ENCODE measurements around the gene HIP1R.
A peak's percentile ranks its signal among the peaks of the same experiment; 100 is the strongest.
"Not testable (repeated sequence)": the region's sequence is repeated elsewhere in the genome, so short reads cannot be mapped to it uniquely, and the experiment has no call there.

HIP1R gene

DNA sequence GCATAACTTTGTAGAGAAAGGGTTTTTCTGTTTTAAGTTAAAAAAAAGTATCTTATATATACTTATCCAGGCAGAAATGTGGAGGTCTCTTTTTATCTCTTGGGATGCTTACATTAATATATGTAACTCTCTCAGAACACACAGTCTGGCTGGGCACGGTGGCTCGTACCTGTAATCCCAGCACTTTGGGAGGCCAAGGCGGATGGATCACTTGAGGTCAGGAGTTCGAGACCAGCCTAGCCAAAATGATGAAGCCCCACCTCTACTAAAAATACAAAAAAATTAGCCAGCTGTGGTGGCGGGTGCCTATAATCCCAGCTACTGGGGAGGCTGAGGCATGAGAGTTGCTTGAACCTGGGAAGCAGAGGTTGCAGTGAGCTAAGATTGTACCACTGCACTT, 41.0 kb downstream of the HIP1R start:
- DNase-seq (ENCODE audit: low spot score): not testable (repeated sequence)

DNA sequence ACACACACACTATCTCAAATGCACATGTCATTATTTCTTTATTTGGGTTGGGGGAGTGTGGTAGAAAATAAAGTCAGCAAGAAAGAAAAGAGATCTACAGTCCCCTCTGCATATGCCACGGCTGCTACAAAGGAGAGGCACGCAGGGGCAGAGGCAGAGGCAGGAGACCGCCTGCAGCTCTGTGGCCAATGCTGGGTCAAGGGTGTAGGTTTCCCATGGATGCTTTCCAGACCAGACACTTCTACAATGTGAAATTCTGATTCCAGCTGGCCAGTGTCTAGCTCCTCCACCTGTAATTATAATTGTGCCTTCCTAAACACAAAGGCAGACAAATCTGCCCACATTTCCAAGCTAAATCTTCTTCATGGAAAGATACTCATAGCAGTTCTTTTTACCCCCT, 41.5 kb downstream of the HIP1R start:
- DNase-seq (ENCODE audit: low spot score): no peak

DNA sequence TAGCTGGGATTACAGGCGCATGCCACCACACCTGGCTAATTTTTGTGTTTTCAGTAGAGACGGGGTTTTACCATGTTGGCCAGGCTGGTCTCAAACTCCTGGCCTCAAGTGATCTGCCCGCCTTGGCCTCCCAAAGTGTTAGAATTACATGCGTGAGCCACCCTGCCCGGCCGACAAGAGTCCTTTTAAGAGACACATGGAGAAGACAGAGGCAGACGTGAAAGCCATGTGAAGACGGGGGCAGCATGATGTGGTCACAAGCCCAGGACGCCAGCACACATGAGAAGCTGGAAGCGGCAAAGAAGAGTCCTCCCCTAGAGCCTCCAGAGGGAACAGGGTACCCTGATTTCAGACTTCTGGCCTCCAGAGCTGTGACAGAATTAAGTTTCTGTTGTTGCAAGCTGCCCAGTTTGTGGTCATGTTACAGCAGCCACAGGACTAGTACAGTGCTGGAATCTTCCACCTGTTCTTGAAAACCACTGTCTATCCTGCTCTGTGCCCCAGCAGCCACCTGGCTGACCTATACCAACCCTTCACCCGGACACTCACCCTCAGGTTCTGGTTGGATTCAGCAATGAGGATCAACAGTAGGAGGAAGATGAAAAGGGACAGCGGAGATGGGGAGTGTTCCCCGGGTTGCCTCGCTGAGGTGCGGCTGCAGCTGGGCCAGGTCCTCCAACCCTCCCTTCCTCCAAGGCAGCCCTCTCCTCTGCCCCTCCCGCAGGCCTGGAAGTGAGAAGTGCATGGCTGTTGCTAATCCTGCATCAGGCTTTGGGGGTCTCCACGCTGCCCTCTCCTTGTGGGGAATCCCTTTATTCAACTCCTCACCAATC, 43.7 kb downstream of the HIP1R start:
- DNase-seq (ENCODE audit: low spot score): no peak

DNA sequence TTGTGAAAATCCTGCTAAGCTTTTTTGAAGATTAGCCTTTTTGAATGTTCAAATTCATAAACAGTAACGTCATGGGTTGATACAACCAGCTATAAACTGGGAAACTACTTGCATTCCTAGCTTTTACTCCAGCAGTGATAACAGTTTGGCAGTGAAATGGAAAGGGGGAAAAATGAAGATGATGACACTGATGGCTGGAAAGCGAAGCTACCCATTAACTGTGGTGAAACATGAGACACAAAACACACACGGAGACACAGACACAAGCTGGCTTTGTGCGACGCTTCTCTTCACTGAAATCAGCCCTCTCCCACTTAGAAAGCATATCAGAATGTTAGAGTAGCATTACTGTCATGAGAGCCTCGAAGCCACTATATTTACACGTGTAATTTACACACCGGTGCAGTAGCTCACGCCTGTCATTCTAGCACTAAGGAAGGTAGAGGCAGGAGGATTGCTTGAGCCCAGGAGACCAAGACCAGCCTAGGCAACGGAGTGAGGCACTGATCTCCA, 45.0 kb downstream of the HIP1R start:
- DNase-seq (ENCODE audit: low spot score): no peak

DNA sequence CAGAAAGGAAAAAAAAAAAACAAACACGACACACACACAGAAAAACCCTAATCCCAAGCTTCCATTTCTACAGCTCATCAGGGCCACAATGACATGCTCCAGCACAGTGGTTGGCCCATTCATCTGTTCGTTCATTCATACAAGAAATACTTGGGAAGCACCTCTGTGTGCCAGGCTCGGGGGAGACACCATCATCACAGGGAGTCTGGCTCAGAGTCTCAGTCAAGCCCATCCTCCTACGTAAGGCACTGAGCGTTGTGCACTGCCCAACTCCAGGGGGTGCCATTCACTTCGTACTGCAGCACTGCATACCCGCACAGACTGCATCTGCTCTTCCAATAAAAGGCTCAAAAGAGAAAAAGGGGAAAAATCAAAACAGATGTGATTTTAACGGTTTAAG, 45.4 kb downstream of the HIP1R start:
- no peak for DNase-seq (ENCODE audit: low spot score)

DNA sequence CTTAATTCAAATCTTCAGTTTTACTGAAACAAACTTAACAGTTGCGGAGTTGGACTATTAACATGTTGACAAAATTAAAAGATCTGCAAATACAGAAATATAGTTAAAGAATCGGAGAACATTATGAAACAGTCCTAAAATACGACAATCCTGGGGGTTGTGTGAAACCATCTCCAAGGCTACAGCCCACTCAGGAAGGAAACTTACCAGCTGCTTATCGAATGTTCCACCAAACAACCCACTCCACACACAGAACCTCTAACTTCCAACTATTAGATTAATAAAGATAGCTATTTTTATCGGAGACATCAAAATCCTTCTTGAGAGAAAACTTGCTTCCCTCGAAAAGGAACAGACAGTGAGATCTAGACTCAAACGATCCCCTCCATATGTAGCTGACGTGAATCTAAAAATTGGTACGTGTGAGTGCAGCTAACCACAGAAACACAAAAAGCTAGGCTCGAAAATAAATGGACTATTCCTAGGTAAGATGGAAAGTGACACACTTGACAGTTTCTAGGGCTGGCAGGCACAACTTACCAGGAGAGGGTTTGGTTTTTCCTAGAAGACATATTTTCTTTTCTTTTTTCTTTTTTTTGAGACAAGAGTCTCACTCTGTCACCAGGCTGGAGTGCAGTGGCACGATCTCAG, 47.8 kb downstream of the HIP1R start:
- DNase-seq (ENCODE audit: low spot score): no peak

DNA sequence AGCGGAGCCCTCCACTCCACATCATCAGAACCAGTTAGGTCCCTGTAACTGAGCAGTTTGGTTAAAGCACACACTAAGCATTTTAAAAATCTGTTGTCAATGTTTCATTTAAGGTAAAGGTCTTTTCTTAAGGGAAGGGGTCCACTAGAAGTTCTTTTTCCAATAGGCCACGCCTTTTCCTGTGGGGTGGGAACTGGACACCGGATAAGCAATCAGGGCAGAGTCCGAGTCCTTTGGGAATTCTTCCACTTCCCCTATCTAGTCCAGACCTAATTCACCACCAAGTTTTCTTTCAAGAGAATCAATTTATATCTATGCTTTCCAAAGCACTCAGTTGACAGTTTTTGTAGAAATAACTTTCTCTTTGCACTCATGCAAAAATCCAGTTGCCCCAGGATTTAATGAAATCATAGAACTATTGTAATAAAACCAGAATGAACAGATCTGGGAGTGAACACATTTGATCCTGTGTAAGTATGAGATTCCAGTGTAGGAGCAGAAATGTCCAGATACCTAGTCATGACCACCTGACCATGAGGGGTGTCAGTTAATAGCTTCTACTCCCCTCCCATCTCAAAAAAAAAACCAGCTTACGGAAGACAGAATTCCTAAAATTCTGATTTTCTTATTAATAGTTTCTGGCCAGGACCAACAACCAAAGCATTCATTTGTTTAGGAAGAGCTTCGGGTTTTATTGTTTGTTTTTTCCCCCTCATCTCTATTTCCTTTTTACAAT, 49.0 kb downstream of the HIP1R start:
- no peak for DNase-seq (ENCODE audit: low spot score)

DNA sequence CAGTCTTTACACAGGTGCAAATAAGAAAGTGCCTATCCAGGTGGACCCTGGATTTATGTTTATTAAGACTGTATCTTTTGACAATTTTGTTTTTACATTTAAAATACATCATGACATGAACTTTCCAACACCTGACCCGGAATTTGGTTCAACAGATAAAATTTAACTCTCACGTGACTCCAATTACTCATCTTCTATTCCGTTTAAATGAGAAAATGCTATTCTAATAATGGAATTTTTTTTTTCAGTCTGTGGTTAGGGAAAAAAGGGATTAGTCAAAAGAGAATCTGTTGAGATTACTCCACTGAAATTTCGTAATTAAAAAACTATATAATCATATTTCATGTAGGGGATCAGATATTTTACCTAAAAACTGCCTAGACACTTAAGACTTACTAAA, 49.6 kb downstream of the HIP1R start:
- no peak for DNase-seq (ENCODE audit: low spot score)

DNA sequence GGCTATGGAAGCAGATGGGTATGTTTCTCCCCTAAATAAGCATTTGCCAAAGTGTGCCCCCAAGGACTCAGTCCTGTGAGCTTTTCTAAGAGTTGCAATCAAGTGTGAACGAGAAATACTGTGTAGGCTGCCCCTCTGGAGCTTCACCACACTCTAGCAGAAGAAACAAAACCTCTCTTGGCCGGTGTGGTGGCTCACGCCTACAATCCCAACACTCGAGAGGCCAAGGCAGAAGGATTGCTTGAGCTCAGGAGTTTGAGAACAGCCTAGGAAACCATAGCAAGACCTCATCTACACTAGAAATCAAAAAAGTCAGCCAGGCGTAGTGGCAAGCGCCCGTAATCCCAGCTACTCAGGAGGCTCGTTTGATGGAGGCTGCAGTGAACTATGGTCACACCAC, 50.9 kb downstream of the HIP1R start:
- DNase-seq (ENCODE audit: low spot score): no peak

DNA sequence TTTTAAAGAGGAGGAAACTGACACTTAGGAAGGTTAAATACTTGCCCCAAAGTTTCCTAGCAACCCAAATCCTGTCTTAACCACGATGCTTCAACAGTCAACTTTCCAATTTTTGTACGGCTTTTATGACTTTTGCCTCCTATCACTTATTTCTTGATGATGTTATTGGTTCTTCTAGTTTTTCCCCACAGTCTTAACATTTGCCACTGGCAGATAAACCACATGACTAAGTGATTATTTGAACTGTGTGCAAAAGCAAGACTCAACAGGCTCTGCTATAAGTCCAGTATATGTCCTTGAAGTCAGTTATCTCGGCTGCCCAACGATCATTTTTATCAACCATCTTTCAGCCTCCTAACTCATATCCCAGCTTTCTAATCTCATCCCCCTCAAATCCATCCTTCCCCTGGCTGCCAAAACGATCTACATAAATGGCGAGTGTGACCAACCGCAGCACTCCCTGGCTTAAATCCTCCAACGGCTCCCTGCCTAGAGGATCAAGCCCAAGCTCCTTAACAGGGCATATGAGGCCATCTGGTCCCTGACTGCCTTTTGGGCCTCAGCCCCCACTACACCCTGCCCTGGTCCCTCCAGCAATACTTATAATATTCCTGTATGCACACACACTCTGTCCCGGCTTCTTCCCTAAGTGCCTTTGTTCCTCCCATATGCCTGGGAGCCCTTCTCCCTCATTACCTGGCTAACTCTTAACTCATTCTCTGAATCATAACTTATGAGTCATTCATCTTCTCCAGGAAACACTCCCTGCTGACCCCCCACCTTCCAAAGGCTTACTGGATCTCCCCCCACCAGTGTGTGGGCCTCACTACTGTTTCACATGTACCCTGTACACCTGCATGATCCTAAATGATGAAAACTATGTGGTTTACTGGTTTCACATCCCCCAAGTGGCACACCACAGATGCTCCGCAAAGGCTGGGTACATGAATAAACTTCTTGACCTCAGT, 51.9 kb downstream of the HIP1R start:
- DNase-seq (ENCODE audit: low spot score): no peak

DNA sequence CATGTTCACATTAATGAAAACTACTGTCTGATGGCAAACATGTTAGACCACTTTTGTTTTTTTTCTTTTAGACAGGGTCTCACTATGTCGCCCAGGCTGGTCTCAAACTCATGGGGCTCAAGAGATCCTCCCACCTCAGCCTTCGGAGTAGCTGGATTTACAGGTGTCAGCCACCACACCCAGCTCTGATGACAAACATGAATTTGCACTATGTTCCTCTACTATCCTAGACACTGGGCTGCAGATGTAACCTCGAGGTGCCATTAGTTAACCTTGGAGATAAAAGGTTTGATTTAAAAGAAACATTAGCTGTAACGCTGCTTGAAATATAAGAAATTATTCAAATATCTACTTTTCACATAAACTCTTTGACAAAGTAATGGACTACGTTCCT, 52.6 kb downstream of the HIP1R start:
- DNase-seq (ENCODE audit: low spot score): no peak

DNA sequence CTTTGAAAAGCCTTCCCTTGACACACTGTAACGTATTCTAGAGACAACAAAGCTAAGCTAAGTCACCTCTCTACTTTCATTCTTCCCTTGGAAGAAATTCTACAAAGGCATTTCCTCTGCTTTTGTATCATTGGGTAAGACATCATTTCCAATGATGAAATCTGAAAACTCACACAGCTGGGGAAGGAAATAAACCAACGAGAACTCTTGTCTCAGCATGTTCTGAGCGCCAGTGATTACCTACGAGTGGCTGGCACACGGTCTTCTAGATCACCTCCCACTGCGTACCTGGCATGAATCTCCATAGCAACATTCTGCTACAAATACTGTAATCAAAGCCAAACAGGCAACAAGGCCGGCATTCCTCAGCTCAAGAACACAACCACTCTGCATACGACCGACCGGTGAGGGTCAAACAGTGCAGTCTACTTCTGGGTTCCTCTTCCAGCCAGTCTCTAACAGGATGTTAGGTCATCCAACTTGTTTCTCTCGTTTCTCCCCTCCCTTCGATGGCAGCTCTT, 53.0 kb downstream of the HIP1R start:
- DNase-seq (ENCODE audit: low spot score): peak; percentile 15

DNA sequence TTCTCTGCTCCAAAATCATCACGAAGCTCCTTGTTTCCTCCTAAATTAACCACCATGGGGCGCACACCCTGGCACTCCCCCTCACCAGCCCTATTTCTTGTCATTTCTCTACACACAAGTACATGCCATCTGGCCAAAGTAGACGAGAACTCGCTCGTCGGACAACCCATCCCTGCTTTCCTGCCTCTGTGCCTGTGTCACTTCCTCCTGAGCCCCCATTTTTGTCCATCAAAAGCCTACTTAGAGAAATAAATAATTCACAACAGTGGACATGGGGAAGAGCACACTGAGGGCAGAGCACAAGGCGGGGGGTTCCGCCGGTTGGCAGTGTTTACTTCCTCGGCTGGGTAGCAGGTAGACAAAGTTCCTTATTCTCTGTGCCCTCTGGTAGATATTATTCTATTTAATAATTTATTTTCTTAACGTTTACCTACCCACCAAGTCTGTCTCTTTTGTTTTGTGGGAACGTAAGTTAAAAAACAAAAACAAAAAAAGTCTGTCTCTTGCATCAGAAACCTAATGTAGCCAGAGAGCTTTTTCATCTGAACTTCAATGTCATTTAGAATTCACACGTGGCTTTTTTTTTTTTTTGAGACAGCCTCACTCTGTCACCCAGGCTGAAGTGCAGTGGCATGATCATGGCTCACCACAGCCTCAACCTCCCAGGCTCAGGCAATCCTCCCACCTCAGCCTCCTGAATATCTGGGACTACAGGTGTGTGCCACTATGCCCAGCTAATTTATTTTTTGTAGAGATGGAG, 54.7 kb downstream of the HIP1R start:
- DNase-seq (ENCODE audit: low spot score): no peak

DNA sequence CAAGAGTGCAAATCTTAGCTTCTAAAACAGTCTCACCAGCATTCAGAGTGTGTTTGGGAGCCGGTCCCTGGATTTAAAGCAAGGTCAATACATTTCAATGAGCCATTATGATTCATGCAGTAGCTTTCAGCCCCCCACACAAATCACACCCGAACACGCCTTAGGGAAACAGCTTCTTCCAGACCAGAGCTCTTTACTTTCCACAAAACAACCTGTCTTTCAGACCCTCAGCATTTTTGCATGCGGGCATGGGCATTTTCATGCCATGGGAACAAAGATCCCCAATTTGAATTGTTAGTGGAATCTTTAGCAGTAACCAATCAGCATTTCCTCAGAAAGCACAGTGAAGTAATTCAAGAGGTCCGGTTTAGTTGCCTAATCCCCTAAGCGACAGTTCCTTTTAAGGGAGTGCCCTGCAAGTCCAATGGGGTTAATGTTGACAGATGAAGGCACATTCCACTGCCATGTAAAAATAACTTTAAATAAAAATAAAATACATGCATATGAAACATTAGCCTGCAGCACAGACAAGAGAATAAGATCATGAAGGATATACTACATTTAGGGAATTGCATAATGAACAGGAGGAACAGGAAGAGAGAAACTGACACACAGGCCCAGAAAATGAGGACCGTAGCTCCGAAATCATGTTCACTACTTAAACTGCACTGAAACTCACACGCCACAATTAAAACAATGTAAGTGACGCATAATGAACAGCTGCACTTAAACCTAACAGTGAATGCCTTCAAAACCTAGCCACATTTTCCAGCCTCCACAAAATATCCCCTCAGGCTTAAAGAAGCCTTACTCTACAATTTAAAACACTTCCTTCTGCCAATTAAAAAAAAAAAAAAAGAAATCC, 56.6 kb downstream of the HIP1R start:
- DNase-seq (ENCODE audit: low spot score): peak; percentile 46

DNA sequence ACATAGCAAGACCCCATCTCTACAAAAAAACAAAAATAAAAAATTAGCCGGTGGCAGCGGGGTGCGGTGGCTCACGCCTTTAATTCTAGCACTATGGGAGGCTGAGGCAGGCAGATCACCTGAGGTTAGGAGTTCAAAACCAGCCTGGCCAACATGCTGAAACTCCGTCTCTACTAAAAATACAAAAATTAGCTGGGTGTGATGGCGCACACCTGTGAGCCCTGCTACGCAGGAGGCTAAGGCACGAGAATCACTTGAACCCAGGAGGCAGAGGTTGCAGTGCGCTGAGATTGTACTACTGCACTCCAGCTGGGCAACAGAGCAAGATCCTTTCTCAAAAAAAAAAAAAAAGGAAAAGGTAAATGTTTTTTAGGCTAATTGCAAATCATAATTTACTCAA, 57.5 kb downstream of the HIP1R start:
- DNase-seq (ENCODE audit: low spot score): not testable (repeated sequence)

DNA sequence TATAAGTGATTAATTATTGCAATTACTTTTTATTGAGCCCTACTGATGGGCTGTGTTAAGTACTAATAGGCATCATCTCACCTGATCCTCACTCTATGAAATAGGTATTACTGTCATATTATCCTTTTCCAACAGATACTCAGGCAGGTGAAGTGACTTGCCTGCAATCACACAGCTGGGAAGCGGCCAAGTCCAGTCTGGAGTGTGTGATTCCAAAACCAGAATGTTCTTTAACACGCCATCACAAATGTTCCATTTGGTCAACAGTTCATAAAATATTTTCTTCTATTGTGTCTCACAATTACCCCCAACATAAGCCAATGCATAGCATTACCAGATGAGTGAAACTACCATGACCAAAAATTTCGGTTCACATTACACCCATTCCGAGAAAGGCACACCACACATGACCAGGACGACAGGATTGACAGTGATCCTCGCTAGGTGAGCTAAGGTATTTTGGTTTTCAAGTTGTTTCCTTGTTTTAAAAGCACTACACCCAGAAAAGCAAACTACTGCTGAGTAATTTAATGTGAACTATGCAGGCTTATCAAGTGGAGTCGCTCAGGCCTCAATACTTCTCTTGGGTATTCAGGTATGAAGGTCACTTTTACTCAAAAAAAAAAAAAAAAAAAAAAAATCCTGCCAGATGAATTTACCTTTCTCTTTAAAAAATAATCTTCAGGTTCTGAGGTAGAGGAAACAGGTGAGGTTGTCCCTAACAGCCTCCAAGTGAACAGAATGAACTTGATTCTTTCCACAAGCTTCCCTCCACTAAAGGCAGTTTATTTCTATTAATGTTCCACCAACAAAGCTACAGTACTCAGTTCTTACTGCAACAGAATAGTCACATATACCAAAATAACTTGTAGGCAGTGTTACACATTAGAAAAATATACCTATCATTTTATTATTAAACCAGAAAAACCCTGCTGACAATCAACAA, 58.2 kb downstream of the HIP1R start:
- no peak for DNase-seq (ENCODE audit: low spot score)

DNA sequence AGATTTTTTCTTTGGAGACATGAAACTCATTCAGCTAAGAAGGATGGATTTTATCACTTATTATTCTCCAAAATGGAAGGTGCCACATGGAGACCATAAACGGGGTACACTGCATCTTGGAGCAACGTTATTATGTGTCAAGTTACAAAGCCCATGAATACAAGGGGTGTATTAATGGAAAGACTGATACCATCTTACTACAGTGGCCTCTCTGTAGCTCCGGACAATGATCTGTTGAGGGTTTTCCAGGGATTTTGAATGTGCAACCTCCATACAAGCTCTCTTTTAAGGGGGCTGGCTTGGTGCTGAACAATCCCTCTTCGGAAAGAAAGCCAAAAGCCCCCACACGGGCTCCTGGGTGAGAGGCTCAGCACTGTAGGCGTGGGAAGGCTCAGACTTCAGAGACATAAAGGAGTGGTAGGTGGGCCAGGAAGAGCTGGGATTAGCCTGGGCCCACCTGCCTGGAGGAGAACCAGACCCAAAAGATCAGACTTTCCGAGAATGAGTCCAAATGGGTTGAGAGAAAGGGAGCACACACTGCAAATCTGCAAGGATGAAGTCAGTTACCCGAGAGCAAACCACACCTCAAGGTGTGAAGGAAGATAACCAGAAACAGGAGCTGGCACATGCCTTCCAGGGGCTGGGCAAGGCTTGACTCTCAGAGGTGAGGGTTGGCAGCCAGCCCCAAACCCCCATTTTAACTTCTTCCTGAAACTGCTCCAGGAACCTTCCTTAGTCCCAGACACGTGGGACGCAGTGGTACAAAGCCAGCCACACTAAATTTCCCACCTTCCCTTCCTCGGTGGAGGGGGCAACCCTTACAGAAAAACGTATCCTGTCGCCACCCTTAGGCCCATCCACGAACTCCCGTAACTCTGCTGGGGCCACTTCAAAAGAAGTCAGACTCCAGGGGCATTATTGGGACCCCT, 59.2 kb downstream of the HIP1R start:
- DNase-seq (ENCODE audit: low spot score): no peak

Measured in AG08395 (cell line).